HEK293T (cell line): ENCODE measurements around the gene ACTN4.

Source experiments
- CTCF ChIA-PET: fragments of 350-600 bp; formaldehyde crosslinking; extraction: SDS; loops from one replicate; lab custom pipeline; 2021; ENCODE audit warnings: antibody characterized with exemption, inconsistent platforms; lab: Yijun Ruan, JAX
- POLR2A ChIA-PET: fragments of 350-600 bp; formaldehyde crosslinking; extraction: SDS; loops from one replicate; lab custom pipeline; 2020; ENCODE audit warnings: antibody characterized with exemption, inconsistent platforms; lab: Yijun Ruan, JAX
- DNase-seq: peaks from one replicate; pipeline ENCODE4 v3.0.0; 2012; ENCODE audit warnings: mixed read lengths; ENCODE audit errors: extremely low spot score
- ARNT ChIP-seq: fragments of 450-650 bp; IDR thresholded peaks from 2 replicates; pipeline ENCODE4 v1.6.1; 2017; ENCODE audit warnings: mild to moderate bottlenecking
- BHLHE40 ChIP-seq: fragments of 450-650 bp; IDR thresholded peaks from 2 replicates; pipeline ENCODE4 v1.6.1; 2016; ENCODE audit warnings: mild to moderate bottlenecking, moderate library complexity, borderline replicate concordance
- CTBP1 ChIP-seq: fragments of 450-650 bp; IDR thresholded peaks from 2 replicates; pipeline ENCODE4 v1.6.1; 2016; ENCODE audit warnings: borderline replicate concordance
- ELF4 ChIP-seq: fragments of 450-650 bp; IDR thresholded peaks from 2 replicates; pipeline ENCODE4 v1.6.1; 2017; ENCODE audit warnings: antibody characterized with exemption
- FOXA1 ChIP-seq: fragments of 450-650 bp; IDR thresholded peaks from 2 replicates; pipeline ENCODE4 v1.6.1; 2016; ENCODE audit warnings: mild to moderate bottlenecking
- FOXK2 ChIP-seq: fragments of 450-650 bp; IDR thresholded peaks from 2 replicates; pipeline ENCODE4 v1.6.1; 2016; ENCODE audit warnings: mild to moderate bottlenecking
- FOXM1 ChIP-seq: fragments of 450-650 bp; IDR thresholded peaks from 2 replicates; pipeline ENCODE4 v1.6.1; 2017; ENCODE audit warnings: mild to moderate bottlenecking, borderline replicate concordance
- HDGF ChIP-seq: fragments of 450-650 bp; IDR thresholded peaks from 2 replicates; pipeline ENCODE4 v1.6.1; 2017; ENCODE audit warnings: antibody characterized with exemption, borderline replicate concordance
- L3MBTL2 ChIP-seq: fragments of 450-650 bp; conservative IDR thresholded peaks from 2 replicates; pipeline ENCODE4 v1.6.1; 2016; ENCODE audit warnings: mild to moderate bottlenecking
- LEF1 ChIP-seq: fragments of 450-650 bp; IDR thresholded peaks from 2 replicates; pipeline ENCODE4 v1.6.1; 2017; ENCODE audit warnings: mild to moderate bottlenecking, borderline replicate concordance
- NFRKB ChIP-seq: fragments of 450-650 bp; IDR thresholded peaks from 2 replicates; pipeline ENCODE4 v1.6.1; 2016; ENCODE audit warnings: mild to moderate bottlenecking, moderate library complexity
- SP1 ChIP-seq: fragments of 450-650 bp; IDR thresholded peaks from 2 replicates; pipeline ENCODE4 v1.6.1; 2017
- SUZ12 ChIP-seq: fragments of 450-650 bp; IDR thresholded peaks from 2 replicates; pipeline ENCODE4 v1.6.1; 2016; ENCODE audit warnings: mild to moderate bottlenecking
- TARDBP ChIP-seq: fragments of 450-650 bp; IDR thresholded peaks from 2 replicates; pipeline ENCODE4 v1.6.1; 2016
- ZNF384 ChIP-seq: fragments of 450-650 bp; IDR thresholded peaks from 2 replicates; pipeline ENCODE4 v1.6.1; 2016
- TF ChIP-seq, protein P1 (sequence below): fragments of 450-650 bp; IDR thresholded peaks from 2 replicates; pipeline ENCODE4 v1.6.1; 2016

Gene ACTN4

DNA sequence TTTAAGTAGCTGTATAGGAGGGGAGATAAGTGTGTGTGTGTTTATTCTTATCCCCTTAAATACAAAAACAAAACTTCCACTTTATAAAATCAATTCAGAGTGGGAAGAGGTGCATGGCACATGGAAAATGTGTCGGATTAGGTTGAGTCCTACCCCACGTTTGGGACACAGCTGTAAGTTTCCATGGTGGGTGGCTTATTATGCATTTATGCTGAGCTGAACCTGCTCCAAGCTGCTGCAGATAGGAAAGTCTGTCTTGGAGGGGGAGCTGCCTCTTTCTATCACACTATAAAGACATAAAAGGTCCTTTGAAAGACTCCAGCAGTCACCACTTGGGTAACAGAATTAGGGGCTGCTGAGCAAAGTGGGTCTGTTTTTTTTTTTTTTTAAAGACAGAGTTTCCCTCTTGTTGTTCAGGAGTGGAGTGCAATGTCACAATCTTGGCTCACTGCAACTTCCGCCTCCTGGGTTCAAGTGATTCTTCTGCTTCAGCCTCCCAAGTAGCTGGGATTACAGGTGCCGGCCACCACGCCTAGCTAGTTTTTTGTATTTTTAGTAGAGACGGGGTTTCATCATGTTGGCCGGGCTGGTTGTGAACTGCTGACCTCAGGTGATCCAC, 15.2 kb downstream of the ACTN4 start:
- POLR2A ChIA-PET = interaction anchor here (2.8 kb wide), 1 partner anchor 15 kb away, joined by 14 read pairs; the partner anchor contains the start of gene ACTN4
- TF ChIP-seq FOXM1 (no peak), FOXK2 (no peak), L3MBTL2 (no peak), LEF1 (no peak), NFRKB (no peak), SP1 (no peak), ELF4 (no peak), SUZ12 (no peak)
- TF ChIP-seq, protein P1, sequence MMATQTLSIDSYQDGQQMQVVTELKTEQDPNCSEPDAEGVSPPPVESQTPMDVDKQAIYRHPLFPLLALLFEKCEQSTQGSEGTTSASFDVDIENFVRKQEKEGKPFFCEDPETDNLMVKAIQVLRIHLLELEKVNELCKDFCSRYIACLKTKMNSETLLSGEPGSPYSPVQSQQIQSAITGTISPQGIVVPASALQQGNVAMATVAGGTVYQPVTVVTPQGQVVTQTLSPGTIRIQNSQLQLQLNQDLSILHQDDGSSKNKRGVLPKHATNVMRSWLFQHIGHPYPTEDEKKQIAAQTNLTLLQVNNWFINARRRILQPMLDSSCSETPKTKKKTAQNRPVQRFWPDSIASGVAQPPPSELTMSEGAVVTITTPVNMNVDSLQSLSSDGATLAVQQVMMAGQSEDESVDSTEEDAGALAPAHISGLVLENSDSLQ = no peak
- DNase-seq = no peak
- CTCF ChIA-PET = no interaction called here

DNA sequence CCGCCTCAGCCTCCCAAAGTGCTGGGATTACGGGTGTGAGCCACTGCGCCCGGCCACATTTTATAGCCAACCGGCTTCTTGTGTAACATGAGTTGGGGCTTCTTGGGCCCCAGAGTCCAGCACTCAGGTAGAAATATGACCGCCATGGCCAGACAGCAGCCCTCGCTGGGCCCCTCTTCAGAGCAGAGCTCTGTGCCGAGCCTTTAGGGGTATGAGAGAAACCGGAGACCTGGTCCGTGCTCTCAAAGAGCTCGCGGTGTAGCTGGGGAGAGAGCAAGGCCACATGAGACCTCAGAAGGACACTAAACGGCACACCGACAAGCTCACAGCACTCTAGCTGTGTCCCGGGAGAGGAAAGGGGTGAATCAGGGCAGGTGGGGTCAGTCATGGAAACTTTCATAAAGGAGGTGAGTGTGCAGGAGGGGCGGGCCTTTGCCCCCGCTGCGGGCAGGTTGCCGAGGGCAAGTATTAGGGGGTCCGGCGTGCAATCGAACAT, 15.8 kb downstream of the ACTN4 start:
- CTCF ChIA-PET = no interaction called here
- POLR2A ChIA-PET = interaction anchor here (2.8 kb wide), 1 partner anchor 15 kb away, joined by 14 read pairs; the partner anchor contains the start of gene ACTN4
- no peak for DNase-seq
- TF ChIP-seq ZNF384 (no peak), CTBP1 (no peak), BHLHE40 (no peak), SUZ12 (no peak), ELF4 (no peak), HDGF (no peak), FOXK2 (no peak), FOXA1 (no peak), SP1 (no peak), L3MBTL2 (no peak)
- TF ChIP-seq, protein P1 = no peak

DNA sequence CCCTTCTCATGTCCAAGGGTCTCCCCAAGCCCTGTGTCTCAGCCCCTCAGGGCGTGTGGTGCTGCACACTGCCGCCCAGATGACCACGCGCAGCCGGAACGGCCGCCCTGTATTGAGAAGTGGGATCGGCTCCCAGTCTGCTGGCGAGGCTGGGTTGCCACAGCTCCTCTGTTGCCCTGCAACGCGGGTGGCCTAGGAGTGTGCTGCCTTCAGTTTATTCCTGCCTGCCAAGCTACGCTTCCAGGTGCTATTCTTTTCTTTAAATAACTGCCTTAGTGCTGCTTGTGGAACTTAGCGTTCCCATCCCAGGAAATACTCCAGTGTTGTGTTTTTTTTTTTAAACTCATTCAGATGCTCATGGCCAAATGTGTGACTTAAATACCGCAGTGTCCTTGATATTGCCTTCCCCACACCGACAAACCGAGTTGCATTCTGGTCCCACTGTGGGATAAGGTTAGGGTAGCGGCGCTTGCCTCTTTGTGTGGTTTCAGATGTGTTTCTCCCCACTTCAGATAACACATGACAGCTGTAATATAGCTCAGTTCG, 16.6 kb downstream of the ACTN4 start:
- no peak for TF ChIP-seq HDGF
- TF ChIP-seq FOXK2 = no peak
- TF ChIP-seq L3MBTL2 = no peak
- no peak for TF ChIP-seq BHLHE40
- no peak for TF ChIP-seq ARNT
- TF ChIP-seq LEF1 = no peak
- no peak for TF ChIP-seq TARDBP
- TF ChIP-seq ELF4 = no peak
- no peak for TF ChIP-seq CTBP1
- no peak for TF ChIP-seq SUZ12
- no peak for TF ChIP-seq FOXA1
- TF ChIP-seq FOXM1 = no peak
- TF ChIP-seq NFRKB = no peak
- TF ChIP-seq, protein P1 = no peak
- TF ChIP-seq ZNF384 = no peak
- no peak for TF ChIP-seq SP1
- ChIA-PET POLR2A (interaction anchor here (2.8 kb wide), 1 partner anchor 16 kb away, joined by 14 read pairs; the partner anchor contains the start of gene ACTN4), CTCF (no interaction called here)
- no peak for DNase-seq

DNA sequence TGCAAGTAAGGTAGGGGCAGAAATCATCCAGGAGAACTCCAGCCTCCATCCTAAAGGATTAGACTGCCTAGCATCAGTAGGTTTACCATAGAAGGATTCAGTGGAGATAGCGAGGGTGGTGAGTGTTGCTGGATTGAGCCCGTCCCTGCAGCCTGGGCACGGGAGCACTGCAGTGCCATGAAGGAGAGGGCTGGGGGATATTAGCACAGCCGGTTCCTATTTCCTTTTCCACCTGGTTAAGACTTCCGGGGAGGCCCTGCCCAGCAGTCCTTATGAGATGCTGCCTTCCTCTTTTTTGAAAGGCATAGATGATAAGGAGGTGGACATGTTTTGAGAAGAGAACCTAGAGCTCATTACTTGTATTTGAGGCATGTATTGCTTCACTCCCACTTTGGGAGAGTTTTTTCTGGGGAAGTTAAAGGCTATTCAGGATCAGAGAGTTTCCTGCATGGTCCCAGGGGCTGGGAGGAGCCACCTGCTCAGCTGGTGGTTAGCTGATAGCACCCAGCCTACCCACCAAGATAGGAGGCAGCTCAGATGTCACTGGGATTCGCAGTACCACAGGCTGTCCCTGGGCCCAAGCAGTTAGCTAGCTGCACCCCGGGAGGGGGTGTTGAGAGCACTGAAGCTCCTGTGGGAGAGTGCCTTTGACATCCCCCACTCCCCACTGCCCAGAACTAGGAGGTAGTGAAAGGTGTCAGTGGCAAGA, 17.2 kb downstream of the ACTN4 start:
- no peak for DNase-seq
- TF ChIP-seq L3MBTL2 (no peak), LEF1 (no peak), CTBP1 (no peak), SP1 (no peak), BHLHE40 (no peak), FOXM1 (no peak), HDGF (no peak), ARNT (no peak), TARDBP (no peak)
- TF ChIP-seq, protein P1 = no peak
- ChIA-PET POLR2A (interaction anchor here (0.6 to 2.8 kb wide), 3 partner anchors 17 to 46 kb away, joined by 4 to 14 read pairs (median 5); partner anchors contain the start of genes ACTN4 and EIF3K), CTCF (no interaction called here)
